OCI-LY3 (cell line): Measurements from ENCODE around the gene TGM1.

Source experiments
- H2AFZ ChIP-seq: fragments of 200-600, 300-600 bp; shearing (Covaris generic); 2 replicates; pipeline ENCODE4 v1.6.0; 2014; ENCODE audit warnings: antibody characterized with exemption, low read depth, low read length
- H3K27ac ChIP-seq: fragments of 200-600, 300-600 bp; sonication (generic); 2 replicates; pipeline ENCODE4 v1.5.1; 2014; ENCODE audit warnings: mild to moderate bottlenecking, low read length, moderate library complexity, mixed read lengths
- H3K27me3 ChIP-seq: fragments of 200-600, 300-600 bp; sonication (generic); 2 replicates; pipeline ENCODE4 v1.6.1; 2014; ENCODE audit warnings: low read depth, low read length, mixed read lengths
- H3K36me3 ChIP-seq: fragments of 200-600, 300-600 bp; sonication (generic); replicated peaks from 2 replicates; pipeline ENCODE3; 2014; ENCODE audit warnings: low read depth, low read length, mixed read lengths
- H3K4me1 ChIP-seq: fragments of 300-600, 200-600 bp; sonication (generic); 2 replicates; pipeline ENCODE4 v1.6.1; 2014; ENCODE audit warnings: low read length, mixed read lengths
- H3K4me2 ChIP-seq: fragments of 200-600, 300-600 bp; sonication (generic); 2 replicates; pipeline ENCODE4 v1.6.1; 2014; ENCODE audit warnings: low read length, mixed read lengths
- H3K4me3 ChIP-seq: fragments of 300-600, 200-600 bp; sonication (generic); 2 replicates; pipeline ENCODE4 v1.5.1; 2014; ENCODE audit warnings: antibody characterized with exemption, mild to moderate bottlenecking, low read length, moderate library complexity
- H3K79me2 ChIP-seq: fragments of 300-600, 200-600 bp; shearing (Covaris generic); 2 replicates; pipeline ENCODE4 v1.6.1; 2014; ENCODE audit warnings: mild to moderate bottlenecking, low read length, mixed read lengths
- H3K9ac ChIP-seq: fragments of 300-600, 200-600 bp; shearing (Covaris generic); 2 replicates; pipeline ENCODE4 v1.6.0; 2014; ENCODE audit warnings: mild to moderate bottlenecking, low read length, moderate library complexity
- H3K9me3 ChIP-seq: fragments of 200-600, 300-600 bp; shearing (Covaris generic); 2 replicates; pipeline ENCODE4 v1.6.1; 2014; ENCODE audit warnings: low read length, mixed read lengths; ENCODE audit not compliant: insufficient read depth
- H4K20me1 ChIP-seq: fragments of 200-600, 300-600 bp; sonication (generic); 2 replicates; pipeline ENCODE4 v1.6.1; 2016; ENCODE audit warnings: low read length, mixed read lengths; ENCODE audit not compliant: insufficient read depth
- CTCF ChIP-seq: fragments of 200-600, 300-600 bp; sonication (generic); IDR thresholded peaks from 2 replicates; pipeline ENCODE4 v1.5.1; 2014; ENCODE audit warnings: antibody characterized with exemption, low read length, low read depth
- EZH2phosphoT487 ChIP-seq: fragments of 200-600 bp; shearing (Covaris generic); IDR thresholded peaks from 2 replicates; pipeline ENCODE4 v1.6.1; 2018; ENCODE audit warnings: antibody characterized with exemption, mixed run types, low read depth

Gene TGM1

GRCh38 chr14:24310265-24310645, 47.3 kb upstream of the TGM1 start:
- Histone ChIP-seq H3K36me3 (peaks cover 21% of the 10 kb centered on the region), H2AFZ (no peak overlapping the region), H3K27ac (no peak overlapping the region), H4K20me1 (no peaks in the 10 kb centered on the region), H3K4me2 (no peak overlapping the region), H3K27me3 (no peaks in the 10 kb centered on the region), H3K9me3 (no peaks in the 10 kb centered on the region), H3K79me2 (no peaks in the 10 kb centered on the region), H3K9ac (no peak overlapping the region), H3K4me1 (peaks cover 4% of the 10 kb centered on the region), H3K4me3 (no peak overlapping the region)
- TF ChIP-seq EZH2phosphoT487 = no peak

- peaks cover 26% of the 10 kb centered on the region for H3K36me3 ChIP-seq
- no peaks in the 10 kb centered on the region for H3K27me3 ChIP-seq
- H4K20me1 ChIP-seq = no peaks in the 10 kb centered on the region
- TF ChIP-seq CTCF = no peak
- TF ChIP-seq EZH2phosphoT487 = no peak
- H3K4me2 ChIP-seq = no peak within 1 kb of the TSS
- no peak within 1 kb of the TSS for H3K27ac ChIP-seq
- no peak within 1 kb of the TSS for H3K4me3 ChIP-seq
- no peak within 1 kb of the TSS for H2AFZ ChIP-seq
- H3K4me1 ChIP-seq = peaks cover 4% of the 10 kb centered on the region
- H3K9me3 ChIP-seq = no peaks in the 10 kb centered on the region
- no peak within 1 kb of the TSS for H3K9ac ChIP-seq
- H3K79me2 ChIP-seq = no peaks in the 10 kb centered on the region
These were observed 46.7 kb upstream of the TGM1 start, which contains the start of gene LTB4R2 for GRCh38 chr14:24309538-24310264. LTB4R2 (plus strand) TSS chr14:24310140; CDS start chr14:24310665, 525 bp downstream.

- peaks cover 4% of the 10 kb centered on the region for H3K4me1 ChIP-seq
- H3K4me3 ChIP-seq = no peak overlapping the region
- H3K9me3 ChIP-seq = no peaks in the 10 kb centered on the region
- no peak overlapping the region for H3K9ac ChIP-seq
- TF ChIP-seq CTCF (no peak; the same call in 1 of the 2 replicates), EZH2phosphoT487 (no peak)
- peaks cover 33% of the 10 kb centered on the region for H3K36me3 ChIP-seq
- H2AFZ ChIP-seq = no peak overlapping the region
- H3K4me2 ChIP-seq = no peak overlapping the region
- H3K79me2 ChIP-seq = no peaks in the 10 kb centered on the region
- no peak overlapping the region for H3K27ac ChIP-seq
- H3K27me3 ChIP-seq = no peaks in the 10 kb centered on the region
- no peaks in the 10 kb centered on the region for H4K20me1 ChIP-seq
These were observed 45.6 kb upstream of the TGM1 start for GRCh38 chr14:24308342-24309124.

- Histone ChIP-seq H3K9me3 (no peaks in the 10 kb centered on the region), H3K36me3 (peaks cover 38% of the 10 kb centered on the region), H3K27me3 (no peaks in the 10 kb centered on the region), H3K4me3 (no peak within 1 kb of the TSS), H3K79me2 (no peaks in the 10 kb centered on the region), H3K4me2 (no peak within 1 kb of the TSS), H3K9ac (no peak within 1 kb of the TSS), H2AFZ (no peak within 1 kb of the TSS), H3K4me1 (peaks cover 4% of the 10 kb centered on the region), H3K27ac (peak within 1 kb of the TSS; percentile 17; the same call in 1 of the 2 replicates), H4K20me1 (no peaks in the 10 kb centered on the region)
- no peak for TF ChIP-seq EZH2phosphoT487
- TF ChIP-seq CTCF = peak; percentile 94
These were observed 44.8 kb upstream of the TGM1 start, which contains the start of gene CIDEB for GRCh38 chr14:24307575-24308341. CIDEB (minus strand) TSS chr14:24307977; CDS start chr14:24307858, 119 bp downstream.
